Neural cell (in vitro differentiated cells): ENCODE data around the gene DCC. TPM values are rescaled to one million over a fixed set of nuclear protein-coding genes. Genes with fewer than 3 reads are reported as not detected.

ENCODE experiments used
- H2AFZ ChIP-seq: fragments of 200-600, 300-800 bp; sonication (generic), shearing (Covaris generic); 2 replicates; pipeline ENCODE4 v1.6.0; 2014; ENCODE audit warnings: low read depth, mild to moderate bottlenecking, antibody characterized with exemption, low read length, moderate library complexity
- H3F3A ChIP-seq: fragments of 200-600 bp; shearing (Covaris generic); 2 replicates; pipeline ENCODE4 v1.6.1; 2016; ENCODE audit warnings: mild to moderate bottlenecking, moderate library complexity, mixed read lengths, antibody characterized with exemption, low read length; ENCODE audit not compliant: insufficient read depth, poor library complexity, severe bottlenecking
- H3K27ac ChIP-seq: fragments of 200-600, 300-800 bp; sonication (generic), shearing (Covaris generic); 2 replicates; pipeline ENCODE4 v1.5.1; 2014; ENCODE audit warnings: mild to moderate bottlenecking, low read length, moderate library complexity
- H3K27me3 ChIP-seq: fragments of 300-800, 200-600 bp; sonication (generic), shearing (Covaris generic); 2 replicates; pipeline ENCODE4 v1.6.0; 2014; ENCODE audit warnings: mild to moderate bottlenecking, low read depth, low read length, moderate library complexity; ENCODE audit not compliant: insufficient read depth
- H3K36me3 ChIP-seq: fragments of 300-800, 200-600 bp; sonication (generic), shearing (Covaris generic); 2 replicates; pipeline ENCODE4 v1.5.1; 2014; ENCODE audit warnings: mild to moderate bottlenecking, antibody characterized with exemption, low read length, moderate library complexity; ENCODE audit not compliant: insufficient read depth
- H3K4me2 ChIP-seq: fragments of 300-800, 200-600 bp; sonication (generic), shearing (Covaris generic); 2 replicates; pipeline ENCODE4 v1.6.0; 2014; ENCODE audit warnings: mild to moderate bottlenecking, low read length
- H3K4me3 ChIP-seq: fragments of 300-800, 200-600 bp; sonication (generic), shearing (Covaris generic); 2 replicates; pipeline ENCODE4 v1.5.1; 2014; ENCODE audit warnings: mild to moderate bottlenecking, low read length, moderate library complexity
- H3K79me2 ChIP-seq: fragments of 200-600 bp; shearing (Covaris generic); replicated peaks from 2 replicates; pipeline ENCODE4 v1.6.0; 2014; ENCODE audit warnings: mild to moderate bottlenecking, low read length, moderate library complexity; ENCODE audit not compliant: insufficient read depth
- H3K9ac ChIP-seq: fragments of 300-800, 200-600 bp; sonication (generic), shearing (Covaris generic); 2 replicates; pipeline ENCODE4 v1.6.1; 2016; ENCODE audit warnings: mild to moderate bottlenecking, low read length, mixed read lengths
- H3K9me2 ChIP-seq: fragments of 200-600 bp; shearing (Covaris generic); 2 replicates; pipeline ENCODE4 v1.6.1; 2016; ENCODE audit warnings: mild to moderate bottlenecking, low read length, mixed read lengths; ENCODE audit not compliant: insufficient read depth
- H3K9me3 ChIP-seq: fragments of 200-600, 300-800 bp; sonication (generic), shearing (Covaris generic); 2 replicates; pipeline ENCODE4 v1.6.1; 2016; ENCODE audit warnings: mild to moderate bottlenecking, mixed run types, low read length, moderate library complexity, mixed read lengths
- H4K20me1 ChIP-seq: fragments of 200-600 bp; shearing (Covaris generic); 2 replicates; pipeline ENCODE4 v1.6.1; 2016; ENCODE audit warnings: mild to moderate bottlenecking, mixed run types; ENCODE audit not compliant: insufficient read depth
- CTCF ChIP-seq: fragments of 450-650 bp; IDR thresholded peaks from 2 replicates; pipeline ENCODE4 v1.5.1; 2014; ENCODE audit warnings: antibody characterized with exemption, mild to moderate bottlenecking, moderate library complexity; ENCODE audit not compliant: poor library complexity, severe bottlenecking
- EP300 ChIP-seq: fragments of 450-650 bp; conservative IDR thresholded peaks from 2 replicates; pipeline ENCODE4 v1.6.1; 2014; ENCODE audit warnings: antibody characterized with exemption, mild to moderate bottlenecking, moderate library complexity; ENCODE audit not compliant: poor library complexity, severe bottlenecking
- EZH2 ChIP-seq: fragments of 200-600, 300-800 bp; shearing (Covaris generic), sonication (generic); IDR thresholded peaks from 2 replicates; pipeline ENCODE4 v1.6.1; 2014; ENCODE audit warnings: antibody characterized with exemption, low read length, borderline replicate concordance, mild to moderate bottlenecking; ENCODE audit not compliant: insufficient read depth, poor library complexity, severe bottlenecking
- MXI1 ChIP-seq: fragments of 450-650 bp; conservative IDR thresholded peaks from 2 replicates; pipeline ENCODE4 v1.6.1; 2014; ENCODE audit warnings: antibody characterized with exemption, mild to moderate bottlenecking; ENCODE audit not compliant: poor library complexity, severe bottlenecking
- POLR2AphosphoS5 ChIP-seq: IDR thresholded peaks from 2 replicates; pipeline ENCODE4 v1.6.1; 2012
- RAD21 ChIP-seq: fragments of 450-650 bp; conservative IDR thresholded peaks from 2 replicates; pipeline ENCODE4 v1.6.1; 2014; ENCODE audit warnings: antibody characterized with exemption, mild to moderate bottlenecking, moderate library complexity
- SMC3 ChIP-seq: fragments of 450-650 bp; conservative IDR thresholded peaks from 2 replicates; pipeline ENCODE4 v1.6.1; 2014; ENCODE audit warnings: antibody characterized with exemption, mild to moderate bottlenecking, moderate library complexity; ENCODE audit not compliant: poor library complexity
- TAF1 ChIP-seq: IDR thresholded peaks from 2 replicates; pipeline ENCODE4 v1.6.1; 2012; ENCODE audit warnings: low read depth
- polyA plus RNA-seq: library from polyadenylated mRNA; depleted of rRNA; stranded (reverse); fragments of >200 nt; gene quantifications from 2 replicates; pipeline ENCODE4 v1.2.3, GENCODE V29; 2014
- TF ChIP-seq, protein P1 (sequence below): IDR thresholded peaks from 2 replicates; pipeline ENCODE4 v1.6.1; 2012; ENCODE audit warnings: borderline replicate concordance

Gene DCC
- polyA plus RNA-seq, 1 donor from 2014 or later, result 40.7 TPM

DNA sequence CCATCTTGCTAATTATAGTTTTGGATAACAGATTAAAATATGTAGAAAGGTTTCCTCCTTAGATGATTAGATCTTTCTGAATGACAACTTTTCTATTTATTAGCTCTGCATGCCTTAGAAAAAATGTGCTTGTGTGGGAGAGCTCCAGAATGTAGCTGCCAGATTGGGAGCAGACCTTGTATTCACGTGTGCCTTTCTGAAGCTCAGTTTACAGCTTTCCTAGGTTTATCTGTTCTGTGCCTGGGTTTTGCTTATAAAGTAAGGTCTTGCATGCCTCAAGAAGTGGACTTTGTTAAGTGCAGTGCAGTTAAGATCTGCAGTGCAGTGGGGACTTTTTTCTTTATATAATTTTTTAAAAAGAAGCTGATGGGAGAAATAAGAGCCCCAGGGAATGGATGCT is 179.0 kb downstream of the DCC start:
- Histone ChIP-seq H3K4me2 (no peak overlapping the region), H2AFZ (no peak overlapping the region), H3K9me3 (no peaks in the 10 kb centered on the region), H3K9ac (no peak overlapping the region), H4K20me1 (no peaks in the 10 kb centered on the region), H3K9me2 (no peaks in the 10 kb centered on the region), H3K36me3 (no peaks in the 10 kb centered on the region), H3K27me3 (no peaks in the 10 kb centered on the region), H3F3A (no peaks in the 10 kb centered on the region), H3K4me3 (no peak overlapping the region), H3K27ac (peak overlapping the region; percentile 23), H3K79me2 (peaks cover 7% of the 10 kb centered on the region)
- TF ChIP-seq MXI1 (no peak), EZH2 (no peak), TAF1 (no peak), CTCF (no peak), EP300 (no peak), RAD21 (no peak), POLR2AphosphoS5 (no peak), SMC3 (no peak)
- TF ChIP-seq, protein P1, sequence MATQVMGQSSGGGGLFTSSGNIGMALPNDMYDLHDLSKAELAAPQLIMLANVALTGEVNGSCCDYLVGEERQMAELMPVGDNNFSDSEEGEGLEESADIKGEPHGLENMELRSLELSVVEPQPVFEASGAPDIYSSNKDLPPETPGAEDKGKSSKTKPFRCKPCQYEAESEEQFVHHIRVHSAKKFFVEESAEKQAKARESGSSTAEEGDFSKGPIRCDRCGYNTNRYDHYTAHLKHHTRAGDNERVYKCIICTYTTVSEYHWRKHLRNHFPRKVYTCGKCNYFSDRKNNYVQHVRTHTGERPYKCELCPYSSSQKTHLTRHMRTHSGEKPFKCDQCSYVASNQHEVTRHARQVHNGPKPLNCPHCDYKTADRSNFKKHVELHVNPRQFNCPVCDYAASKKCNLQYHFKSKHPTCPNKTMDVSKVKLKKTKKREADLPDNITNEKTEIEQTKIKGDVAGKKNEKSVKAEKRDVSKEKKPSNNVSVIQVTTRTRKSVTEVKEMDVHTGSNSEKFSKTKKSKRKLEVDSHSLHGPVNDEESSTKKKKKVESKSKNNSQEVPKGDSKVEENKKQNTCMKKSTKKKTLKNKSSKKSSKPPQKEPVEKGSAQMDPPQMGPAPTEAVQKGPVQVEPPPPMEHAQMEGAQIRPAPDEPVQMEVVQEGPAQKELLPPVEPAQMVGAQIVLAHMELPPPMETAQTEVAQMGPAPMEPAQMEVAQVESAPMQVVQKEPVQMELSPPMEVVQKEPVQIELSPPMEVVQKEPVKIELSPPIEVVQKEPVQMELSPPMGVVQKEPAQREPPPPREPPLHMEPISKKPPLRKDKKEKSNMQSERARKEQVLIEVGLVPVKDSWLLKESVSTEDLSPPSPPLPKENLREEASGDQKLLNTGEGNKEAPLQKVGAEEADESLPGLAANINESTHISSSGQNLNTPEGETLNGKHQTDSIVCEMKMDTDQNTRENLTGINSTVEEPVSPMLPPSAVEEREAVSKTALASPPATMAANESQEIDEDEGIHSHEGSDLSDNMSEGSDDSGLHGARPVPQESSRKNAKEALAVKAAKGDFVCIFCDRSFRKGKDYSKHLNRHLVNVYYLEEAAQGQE, result no peak

DNA sequence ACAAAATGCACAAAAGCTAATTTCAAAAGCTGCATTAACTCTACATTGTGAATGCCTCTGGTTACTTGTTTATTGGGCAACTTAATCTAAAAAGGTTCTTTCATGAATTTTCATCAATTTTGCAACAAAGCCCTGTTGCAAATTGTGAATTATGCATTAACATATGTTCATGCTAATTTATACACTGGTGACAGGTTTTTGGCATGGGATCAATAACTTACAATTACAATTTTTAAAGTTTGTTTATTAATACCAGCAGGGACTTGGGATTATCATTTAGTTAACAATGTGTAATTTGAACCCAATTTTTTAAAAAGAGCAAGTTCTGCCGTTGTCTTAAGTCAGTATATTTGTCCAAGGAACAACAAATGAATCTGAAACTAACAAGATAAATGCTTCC is 183.6 kb downstream of the DCC start:
- H4K20me1 ChIP-seq, result no peaks in the 10 kb centered on the region
- no peak overlapping the region for H2AFZ ChIP-seq
- no peak overlapping the region for H3K4me3 ChIP-seq
- no peak overlapping the region for H3K27ac ChIP-seq
- H3K9ac ChIP-seq, result no peak overlapping the region
- H3K9me2 ChIP-seq, result no peaks in the 10 kb centered on the region
- no peaks in the 10 kb centered on the region for H3K9me3 ChIP-seq
- no peak overlapping the region for H3K4me2 ChIP-seq
- H3K27me3 ChIP-seq, result no peaks in the 10 kb centered on the region
- peaks cover 3% of the 10 kb centered on the region for H3K79me2 ChIP-seq
- TF ChIP-seq RAD21 (no peak), SMC3 (no peak), TAF1 (no peak), CTCF (no peak), EZH2 (no peak), EP300 (no peak), MXI1 (no peak), POLR2AphosphoS5 (no peak)
- TF ChIP-seq, protein P1, result no peak
- H3F3A ChIP-seq, result no peaks in the 10 kb centered on the region
- no peaks in the 10 kb centered on the region for H3K36me3 ChIP-seq
